Ectodermal cell (in vitro differentiated cells): ENCODE measurements around the gene VAV2.

Source experiments
- H3K27ac ChIP-seq: 2 replicates; pipeline ENCODE4 v1.7.0; 2013; ENCODE audit warnings: mild to moderate bottlenecking, low read depth, low read length; ENCODE audit not compliant: insufficient read depth, poor library complexity, severe bottlenecking
- H3K27me3 ChIP-seq: 2 replicates; pipeline ENCODE4 v1.7.0; 2013; ENCODE audit warnings: mild to moderate bottlenecking, low read length; ENCODE audit not compliant: insufficient read depth, control insufficient read depth, poor library complexity, severe bottlenecking
- H3K36me3 ChIP-seq: one replicate; pipeline ENCODE4 v1.7.0; 2013; ENCODE audit warnings: low read length; ENCODE audit not compliant: control insufficient read depth, insufficient read depth
- H3K4me1 ChIP-seq: one replicate; pipeline ENCODE4 v1.7.0; 2013; ENCODE audit warnings: low read length; ENCODE audit not compliant: control insufficient read depth, insufficient read depth
- H3K4me3 ChIP-seq: 2 replicates; pipeline ENCODE4 v1.7.0; 2013; ENCODE audit warnings: low read depth, low read length, control low read depth; ENCODE audit not compliant: insufficient read depth
- H3K9me3 ChIP-seq: 2 replicates; pipeline ENCODE4 v1.7.0; 2013; ENCODE audit warnings: mild to moderate bottlenecking, low read length, moderate library complexity; ENCODE audit not compliant: control insufficient read depth
- WGBS, 2 experiments: methylation state at CpG; one replicate each; pipeline ENCODE4 v1.1.7; 2013; ENCODE audit warnings: missing lambda C conversion rate in 2 of 2; 5-methylcytosine and 5-hydroxymethylcytosine counted together

VAV2 gene

GRCh38 chr9:133780404-133780945, 211.6 kb downstream of the VAV2 start:
- Histone ChIP-seq H3K9me3 (no peaks in the 10 kb centered on the region), H3K4me3 (no peak overlapping the region), H3K4me1 (no peaks in the 10 kb centered on the region), H3K27me3 (no peaks in the 10 kb centered on the region), H3K27ac (no peak overlapping the region), H3K36me3 (peaks cover 10% of the 10 kb centered on the region)
- WGBS, 2 experiments: 94 to 95% methylated on average over 15 of the region's 15 CpGs

- peaks cover 13% of the 10 kb centered on the region for H3K36me3 ChIP-seq
- 94 to 95% methylated on average over 19 of the region's 19 CpGs for WGBS, 2 experiments
- no peaks in the 10 kb centered on the region for H3K27me3 ChIP-seq
- H3K4me1 ChIP-seq: no peaks in the 10 kb centered on the region
- no peaks in the 10 kb centered on the region for H3K9me3 ChIP-seq
- H3K27ac ChIP-seq: no peak overlapping the region
- no peak overlapping the region for H3K4me3 ChIP-seq
Measured at GRCh38 chr9:133779516-133780403, 212.4 kb downstream of the VAV2 start.

- Histone ChIP-seq H3K36me3 (peaks cover 20% of the 10 kb centered on the region), H3K4me3 (no peak overlapping the region)
- 82 to 83% methylated on average over 8 of the region's 8 CpGs for WGBS, 2 experiments
Measured at GRCh38 chr9:133779081-133779480, 213.0 kb downstream of the VAV2 start.

GRCh38 chr9:133778336-133779013, 213.6 kb downstream of the VAV2 start:
- H3K36me3 ChIP-seq: peaks cover 24% of the 10 kb centered on the region
- H3K27me3 ChIP-seq: no peaks in the 10 kb centered on the region
- no peak overlapping the region for H3K27ac ChIP-seq
- H3K4me1 ChIP-seq: no peaks in the 10 kb centered on the region
- no peaks in the 10 kb centered on the region for H3K9me3 ChIP-seq
- no peak overlapping the region for H3K4me3 ChIP-seq
- WGBS, 2 experiments: 95% methylated on average over 20 of the region's 20 CpGs

More at GRCh38 chr9:133779081-133779480, 213.0 kb downstream of the VAV2 start:
- no peaks in the 10 kb centered on the region for H3K9me3 ChIP-seq
- H3K27ac ChIP-seq: no peak overlapping the region
- H3K4me1 ChIP-seq: no peaks in the 10 kb centered on the region
- H3K27me3 ChIP-seq: no peaks in the 10 kb centered on the region

GRCh38 chr9:133777871-133778270, 214.3 kb downstream of the VAV2 start:
- WGBS, 2 experiments: 96 to 97% methylated on average over 14 of the region's 14 CpGs
- peaks cover 24% of the 10 kb centered on the region for H3K36me3 ChIP-seq
- H3K27ac ChIP-seq: no peak overlapping the region
- no peaks in the 10 kb centered on the region for H3K4me1 ChIP-seq
- no peak overlapping the region for H3K4me3 ChIP-seq
- no peaks in the 10 kb centered on the region for H3K9me3 ChIP-seq
- H3K27me3 ChIP-seq: no peaks in the 10 kb centered on the region

- no peaks in the 10 kb centered on the region for H3K4me1 ChIP-seq
- no peaks in the 10 kb centered on the region for H3K27me3 ChIP-seq
- H3K9me3 ChIP-seq: no peaks in the 10 kb centered on the region
- WGBS, 2 experiments: 93 to 96% methylated on average over 15 of the region's 15 CpGs
- no peak overlapping the region for H3K27ac ChIP-seq
- peaks cover 24% of the 10 kb centered on the region for H3K36me3 ChIP-seq
- no peak overlapping the region for H3K4me3 ChIP-seq
Measured at GRCh38 chr9:133777068-133777791, 214.9 kb downstream of the VAV2 start.

- 95% methylated on average over 27 of the region's 27 CpGs for WGBS, 2 experiments
- no peaks in the 10 kb centered on the region for H3K9me3 ChIP-seq
- no peaks in the 10 kb centered on the region for H3K27me3 ChIP-seq
- H3K36me3 ChIP-seq: peaks cover 24% of the 10 kb centered on the region
- H3K4me3 ChIP-seq: no peak overlapping the region
- H3K27ac ChIP-seq: no peak overlapping the region
- H3K4me1 ChIP-seq: no peaks in the 10 kb centered on the region
Measured at GRCh38 chr9:133775951-133776905, 215.9 kb downstream of the VAV2 start.

GRCh38 chr9:133775291-133775690, 216.8 kb downstream of the VAV2 start:
- Histone ChIP-seq H3K4me1 (no peaks in the 10 kb centered on the region), H3K27me3 (no peaks in the 10 kb centered on the region), H3K4me3 (no peak overlapping the region), H3K36me3 (peaks cover 24% of the 10 kb centered on the region), H3K27ac (no peak overlapping the region), H3K9me3 (no peaks in the 10 kb centered on the region)
- 89 to 97% methylated on average over 2 of the region's 2 CpGs for WGBS, 2 experiments

- no peaks in the 10 kb centered on the region for H3K27me3 ChIP-seq
- 94 to 96% methylated on average over 16 of the region's 16 CpGs for WGBS, 2 experiments
- no peak overlapping the region for H3K4me3 ChIP-seq
- peaks cover 23% of the 10 kb centered on the region for H3K36me3 ChIP-seq
- no peak overlapping the region for H3K27ac ChIP-seq
- no peaks in the 10 kb centered on the region for H3K4me1 ChIP-seq
- H3K9me3 ChIP-seq: no peaks in the 10 kb centered on the region
Measured at GRCh38 chr9:133774799-133775198, 217.3 kb downstream of the VAV2 start.
